Neural cell (in vitro differentiated cells): ENCODE data around the gene NRBP1. TPM values are rescaled to one million over a fixed set of nuclear protein-coding genes. Genes with fewer than 3 reads are reported as not detected.

Experiments
- H2AFZ ChIP-seq: fragments of 200-600, 300-800 bp; sonication (generic), shearing (Covaris generic); 2 replicates; pipeline ENCODE4 v1.6.0; 2014; ENCODE audit warnings: low read depth, mild to moderate bottlenecking, antibody characterized with exemption, low read length, moderate library complexity
- H3F3A ChIP-seq: fragments of 200-600 bp; shearing (Covaris generic); 2 replicates; pipeline ENCODE4 v1.6.1; 2016; ENCODE audit warnings: mild to moderate bottlenecking, moderate library complexity, mixed read lengths, antibody characterized with exemption, low read length; ENCODE audit not compliant: insufficient read depth, poor library complexity, severe bottlenecking
- H3K27ac ChIP-seq: fragments of 200-600, 300-800 bp; sonication (generic), shearing (Covaris generic); 2 replicates; pipeline ENCODE4 v1.5.1; 2014; ENCODE audit warnings: mild to moderate bottlenecking, low read length, moderate library complexity
- H3K27me3 ChIP-seq: fragments of 300-800, 200-600 bp; sonication (generic), shearing (Covaris generic); 2 replicates; pipeline ENCODE4 v1.6.0; 2014; ENCODE audit warnings: mild to moderate bottlenecking, low read depth, low read length, moderate library complexity; ENCODE audit not compliant: insufficient read depth
- H3K36me3 ChIP-seq: fragments of 300-800, 200-600 bp; sonication (generic), shearing (Covaris generic); 2 replicates; pipeline ENCODE4 v1.5.1; 2014; ENCODE audit warnings: mild to moderate bottlenecking, antibody characterized with exemption, low read length, moderate library complexity; ENCODE audit not compliant: insufficient read depth
- H3K4me2 ChIP-seq: fragments of 300-800, 200-600 bp; sonication (generic), shearing (Covaris generic); 2 replicates; pipeline ENCODE4 v1.6.0; 2014; ENCODE audit warnings: mild to moderate bottlenecking, low read length
- H3K4me3 ChIP-seq: fragments of 300-800, 200-600 bp; sonication (generic), shearing (Covaris generic); 2 replicates; pipeline ENCODE4 v1.5.1; 2014; ENCODE audit warnings: mild to moderate bottlenecking, low read length, moderate library complexity
- H3K79me2 ChIP-seq: fragments of 200-600 bp; shearing (Covaris generic); replicated peaks from 2 replicates; pipeline ENCODE4 v1.6.0; 2014; ENCODE audit warnings: mild to moderate bottlenecking, low read length, moderate library complexity; ENCODE audit not compliant: insufficient read depth
- H3K9ac ChIP-seq: fragments of 300-800, 200-600 bp; sonication (generic), shearing (Covaris generic); 2 replicates; pipeline ENCODE4 v1.6.1; 2016; ENCODE audit warnings: mild to moderate bottlenecking, low read length, mixed read lengths
- H3K9me2 ChIP-seq: fragments of 200-600 bp; shearing (Covaris generic); 2 replicates; pipeline ENCODE4 v1.6.1; 2016; ENCODE audit warnings: mild to moderate bottlenecking, low read length, mixed read lengths; ENCODE audit not compliant: insufficient read depth
- H3K9me3 ChIP-seq: fragments of 200-600, 300-800 bp; sonication (generic), shearing (Covaris generic); 2 replicates; pipeline ENCODE4 v1.6.1; 2016; ENCODE audit warnings: mild to moderate bottlenecking, mixed run types, low read length, moderate library complexity, mixed read lengths
- H4K20me1 ChIP-seq: fragments of 200-600 bp; shearing (Covaris generic); 2 replicates; pipeline ENCODE4 v1.6.1; 2016; ENCODE audit warnings: mild to moderate bottlenecking, mixed run types; ENCODE audit not compliant: insufficient read depth
- CTCF ChIP-seq: fragments of 450-650 bp; IDR thresholded peaks from 2 replicates; pipeline ENCODE4 v1.5.1; 2014; ENCODE audit warnings: antibody characterized with exemption, mild to moderate bottlenecking, moderate library complexity; ENCODE audit not compliant: poor library complexity, severe bottlenecking
- EP300 ChIP-seq: fragments of 450-650 bp; conservative IDR thresholded peaks from 2 replicates; pipeline ENCODE4 v1.6.1; 2014; ENCODE audit warnings: antibody characterized with exemption, mild to moderate bottlenecking, moderate library complexity; ENCODE audit not compliant: poor library complexity, severe bottlenecking
- EZH2 ChIP-seq: fragments of 200-600, 300-800 bp; shearing (Covaris generic), sonication (generic); IDR thresholded peaks from 2 replicates; pipeline ENCODE4 v1.6.1; 2014; ENCODE audit warnings: antibody characterized with exemption, low read length, borderline replicate concordance, mild to moderate bottlenecking; ENCODE audit not compliant: insufficient read depth, poor library complexity, severe bottlenecking
- MXI1 ChIP-seq: fragments of 450-650 bp; conservative IDR thresholded peaks from 2 replicates; pipeline ENCODE4 v1.6.1; 2014; ENCODE audit warnings: antibody characterized with exemption, mild to moderate bottlenecking; ENCODE audit not compliant: poor library complexity, severe bottlenecking
- POLR2AphosphoS5 ChIP-seq: IDR thresholded peaks from 2 replicates; pipeline ENCODE4 v1.6.1; 2012
- RAD21 ChIP-seq: fragments of 450-650 bp; conservative IDR thresholded peaks from 2 replicates; pipeline ENCODE4 v1.6.1; 2014; ENCODE audit warnings: antibody characterized with exemption, mild to moderate bottlenecking, moderate library complexity
- SMC3 ChIP-seq: fragments of 450-650 bp; conservative IDR thresholded peaks from 2 replicates; pipeline ENCODE4 v1.6.1; 2014; ENCODE audit warnings: antibody characterized with exemption, mild to moderate bottlenecking, moderate library complexity; ENCODE audit not compliant: poor library complexity
- TAF1 ChIP-seq: IDR thresholded peaks from 2 replicates; pipeline ENCODE4 v1.6.1; 2012; ENCODE audit warnings: low read depth
- polyA plus RNA-seq: library from polyadenylated mRNA; depleted of rRNA; stranded (reverse); fragments of >200 nt; gene quantifications from 2 replicates; pipeline ENCODE4 v1.2.3, GENCODE V29; 2014
- TF ChIP-seq, protein P1 (sequence below): IDR thresholded peaks from 2 replicates; pipeline ENCODE4 v1.6.1; 2012; ENCODE audit warnings: borderline replicate concordance

NRBP1 gene
- polyA plus RNA-seq, 1 donor from 2014 or later, result 115 TPM

- no peaks in the 10 kb centered on the region for H3K79me2 ChIP-seq
- H3F3A ChIP-seq, result no peaks in the 10 kb centered on the region
- H4K20me1 ChIP-seq, result no peaks in the 10 kb centered on the region
- no peak overlapping the region for H3K27ac ChIP-seq
- no peak overlapping the region for H3K4me2 ChIP-seq
- no peak overlapping the region for H2AFZ ChIP-seq
- no peak for TF ChIP-seq POLR2AphosphoS5
- TF ChIP-seq TAF1, result no peak
- TF ChIP-seq EZH2, result no peak
- no peak for TF ChIP-seq RAD21
- no peak for TF ChIP-seq MXI1
- no peak for TF ChIP-seq CTCF
- TF ChIP-seq SMC3, result no peak
- TF ChIP-seq EP300, result no peak
- TF ChIP-seq, protein P1, sequence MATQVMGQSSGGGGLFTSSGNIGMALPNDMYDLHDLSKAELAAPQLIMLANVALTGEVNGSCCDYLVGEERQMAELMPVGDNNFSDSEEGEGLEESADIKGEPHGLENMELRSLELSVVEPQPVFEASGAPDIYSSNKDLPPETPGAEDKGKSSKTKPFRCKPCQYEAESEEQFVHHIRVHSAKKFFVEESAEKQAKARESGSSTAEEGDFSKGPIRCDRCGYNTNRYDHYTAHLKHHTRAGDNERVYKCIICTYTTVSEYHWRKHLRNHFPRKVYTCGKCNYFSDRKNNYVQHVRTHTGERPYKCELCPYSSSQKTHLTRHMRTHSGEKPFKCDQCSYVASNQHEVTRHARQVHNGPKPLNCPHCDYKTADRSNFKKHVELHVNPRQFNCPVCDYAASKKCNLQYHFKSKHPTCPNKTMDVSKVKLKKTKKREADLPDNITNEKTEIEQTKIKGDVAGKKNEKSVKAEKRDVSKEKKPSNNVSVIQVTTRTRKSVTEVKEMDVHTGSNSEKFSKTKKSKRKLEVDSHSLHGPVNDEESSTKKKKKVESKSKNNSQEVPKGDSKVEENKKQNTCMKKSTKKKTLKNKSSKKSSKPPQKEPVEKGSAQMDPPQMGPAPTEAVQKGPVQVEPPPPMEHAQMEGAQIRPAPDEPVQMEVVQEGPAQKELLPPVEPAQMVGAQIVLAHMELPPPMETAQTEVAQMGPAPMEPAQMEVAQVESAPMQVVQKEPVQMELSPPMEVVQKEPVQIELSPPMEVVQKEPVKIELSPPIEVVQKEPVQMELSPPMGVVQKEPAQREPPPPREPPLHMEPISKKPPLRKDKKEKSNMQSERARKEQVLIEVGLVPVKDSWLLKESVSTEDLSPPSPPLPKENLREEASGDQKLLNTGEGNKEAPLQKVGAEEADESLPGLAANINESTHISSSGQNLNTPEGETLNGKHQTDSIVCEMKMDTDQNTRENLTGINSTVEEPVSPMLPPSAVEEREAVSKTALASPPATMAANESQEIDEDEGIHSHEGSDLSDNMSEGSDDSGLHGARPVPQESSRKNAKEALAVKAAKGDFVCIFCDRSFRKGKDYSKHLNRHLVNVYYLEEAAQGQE, result no peak
- no peaks in the 10 kb centered on the region for H3K27me3 ChIP-seq
- H3K9me2 ChIP-seq, result no peaks in the 10 kb centered on the region
- H3K36me3 ChIP-seq, result no peaks in the 10 kb centered on the region
- no peaks in the 10 kb centered on the region for H3K9me3 ChIP-seq
- H3K9ac ChIP-seq, result no peak overlapping the region
- no peak overlapping the region for H3K4me3 ChIP-seq
Observed at GRCh38 chr2:27464443-27464842, 36.0 kb downstream of the NRBP1 start.

GRCh38 chr2:27471961-27472360 lies 43.5 kb downstream of the NRBP1 start:
- Histone ChIP-seq H3K27me3 (no peaks in the 10 kb centered on the region), H4K20me1 (no peaks in the 10 kb centered on the region), H3K4me3 (no peak overlapping the region), H3K9me2 (no peaks in the 10 kb centered on the region), H3K36me3 (peaks cover 4% of the 10 kb centered on the region), H3K9ac (no peak overlapping the region), H2AFZ (no peak overlapping the region), H3K4me2 (no peak overlapping the region), H3K79me2 (no peaks in the 10 kb centered on the region), H3K27ac (no peak overlapping the region), H3K9me3 (no peaks in the 10 kb centered on the region), H3F3A (no peaks in the 10 kb centered on the region)
- TF ChIP-seq EZH2, result no peak
- no peak for TF ChIP-seq RAD21
- TF ChIP-seq POLR2AphosphoS5, result no peak
- TF ChIP-seq MXI1, result no peak
- no peak for TF ChIP-seq EP300
- TF ChIP-seq TAF1, result no peak
- TF ChIP-seq, protein P1, result no peak
- no peak for TF ChIP-seq CTCF
- no peak for TF ChIP-seq SMC3
